IMR-90 (cell line): ENCODE data around the gene MARK4.
"Not testable (repeated sequence)": the region's sequence is repeated elsewhere in the genome, so short reads cannot be mapped to it uniquely, and the experiment has no call there.

Experiments
- MAZ ChIP-seq: IDR thresholded peaks from 2 replicates; pipeline ENCODE4 v1.6.1; 2012; ENCODE audit warnings: low read depth, mild to moderate bottlenecking, low read length, improper control_type of control experiment, moderate library complexity, borderline replicate concordance
- TF ChIP-seq, protein P1 (sequence below): conservative IDR thresholded peaks from 2 replicates; pipeline ENCODE4 v1.5.1; 2012; ENCODE audit warnings: mild to moderate bottlenecking, low read depth, low read length, improper control_type of control experiment

DNA sequence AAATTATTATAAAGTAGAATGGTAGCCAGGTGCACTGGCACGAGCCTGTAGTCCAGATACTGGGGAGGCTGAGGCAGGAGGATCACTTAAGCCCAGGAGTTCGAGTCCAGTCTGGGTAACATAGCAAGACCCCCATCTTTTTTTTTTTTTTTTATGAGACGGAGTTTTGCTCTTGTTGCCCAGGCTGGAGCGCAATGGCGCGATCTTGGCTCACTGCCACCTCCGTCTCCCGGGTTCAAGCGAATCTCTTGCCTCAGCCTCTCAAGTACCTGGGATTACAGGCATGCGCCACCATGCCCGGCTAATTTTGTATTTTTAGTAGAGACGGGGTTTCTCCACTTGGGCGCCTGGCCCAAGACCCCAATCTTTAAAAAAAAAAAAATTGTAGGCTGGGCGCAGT, 61.2 kb downstream of the MARK4 start:
- TF ChIP-seq, protein P1, sequence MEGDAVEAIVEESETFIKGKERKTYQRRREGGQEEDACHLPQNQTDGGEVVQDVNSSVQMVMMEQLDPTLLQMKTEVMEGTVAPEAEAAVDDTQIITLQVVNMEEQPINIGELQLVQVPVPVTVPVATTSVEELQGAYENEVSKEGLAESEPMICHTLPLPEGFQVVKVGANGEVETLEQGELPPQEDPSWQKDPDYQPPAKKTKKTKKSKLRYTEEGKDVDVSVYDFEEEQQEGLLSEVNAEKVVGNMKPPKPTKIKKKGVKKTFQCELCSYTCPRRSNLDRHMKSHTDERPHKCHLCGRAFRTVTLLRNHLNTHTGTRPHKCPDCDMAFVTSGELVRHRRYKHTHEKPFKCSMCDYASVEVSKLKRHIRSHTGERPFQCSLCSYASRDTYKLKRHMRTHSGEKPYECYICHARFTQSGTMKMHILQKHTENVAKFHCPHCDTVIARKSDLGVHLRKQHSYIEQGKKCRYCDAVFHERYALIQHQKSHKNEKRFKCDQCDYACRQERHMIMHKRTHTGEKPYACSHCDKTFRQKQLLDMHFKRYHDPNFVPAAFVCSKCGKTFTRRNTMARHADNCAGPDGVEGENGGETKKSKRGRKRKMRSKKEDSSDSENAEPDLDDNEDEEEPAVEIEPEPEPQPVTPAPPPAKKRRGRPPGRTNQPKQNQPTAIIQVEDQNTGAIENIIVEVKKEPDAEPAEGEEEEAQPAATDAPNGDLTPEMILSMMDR: not testable (repeated sequence)
- TF ChIP-seq MAZ: not testable (repeated sequence)
